IPS-20b (cell line): ENCODE data around the gene TMEM9.

Source experiments
- H3K27ac ChIP-seq: one replicate; pipeline ENCODE4 v1.5.1; 2013; ENCODE audit warnings: low read length
- H3K27me3 ChIP-seq: 2 replicates; pipeline ENCODE4 v1.6.1; 2013; ENCODE audit warnings: mild to moderate bottlenecking, low read length, inconsistent platforms; ENCODE audit not compliant: insufficient read depth
- H3K36me3 ChIP-seq: 2 replicates; pipeline ENCODE4 v1.6.1; 2013; ENCODE audit warnings: low read depth, mild to moderate bottlenecking, inconsistent platforms, low read length, moderate library complexity; ENCODE audit not compliant: insufficient read depth
- H3K4me1 ChIP-seq: 2 replicates; pipeline ENCODE4 v1.6.1; 2013; ENCODE audit warnings: mild to moderate bottlenecking, control low read depth, inconsistent platforms, low read length, moderate library complexity; ENCODE audit not compliant: insufficient read depth
- H3K4me3 ChIP-seq: 2 replicates; pipeline ENCODE4 v1.5.1; 2013; ENCODE audit warnings: mild to moderate bottlenecking, low read length, inconsistent platforms
- H3K9ac ChIP-seq: 2 replicates; pipeline ENCODE4 v1.6.1; 2013; ENCODE audit warnings: low read depth, mild to moderate bottlenecking, inconsistent platforms, low read length, moderate library complexity
- H3K9me3 ChIP-seq: 2 replicates; pipeline ENCODE4 v1.6.1; 2013; ENCODE audit warnings: mild to moderate bottlenecking, low read depth, low read length, inconsistent platforms; ENCODE audit not compliant: insufficient read depth

Gene TMEM9

DNA sequence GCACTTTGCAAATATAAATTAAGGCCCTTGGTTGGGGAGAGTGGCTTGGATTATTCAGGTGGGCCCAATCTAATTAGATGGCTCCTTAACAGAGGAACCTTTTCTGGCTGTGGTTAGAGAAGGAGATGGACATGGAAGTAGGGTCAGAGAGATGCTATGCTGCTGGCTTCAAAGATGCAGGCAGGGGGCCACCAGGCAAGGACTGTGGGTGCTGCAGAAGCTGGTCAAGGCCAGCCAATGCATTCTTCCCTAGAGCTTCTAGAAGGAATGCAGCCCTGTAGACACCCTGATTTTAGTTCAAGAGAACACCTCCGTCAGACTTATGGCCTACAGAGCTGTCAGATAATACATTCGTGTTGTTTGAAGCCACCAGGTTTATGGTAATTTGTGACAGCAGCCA, 3.7 kb upstream of the TMEM9 start:
- H3K27ac ChIP-seq, result no peak overlapping the region
- peaks cover 10% of the 10 kb centered on the region; the same call in 1 of the 2 replicates for H3K4me1 ChIP-seq
- H3K27me3 ChIP-seq, result no peaks in the 10 kb centered on the region
- no peak overlapping the region for H3K9ac ChIP-seq
- H3K36me3 ChIP-seq, result no peaks in the 10 kb centered on the region
- H3K4me3 ChIP-seq, result no peak overlapping the region
- no peaks in the 10 kb centered on the region for H3K9me3 ChIP-seq

DNA sequence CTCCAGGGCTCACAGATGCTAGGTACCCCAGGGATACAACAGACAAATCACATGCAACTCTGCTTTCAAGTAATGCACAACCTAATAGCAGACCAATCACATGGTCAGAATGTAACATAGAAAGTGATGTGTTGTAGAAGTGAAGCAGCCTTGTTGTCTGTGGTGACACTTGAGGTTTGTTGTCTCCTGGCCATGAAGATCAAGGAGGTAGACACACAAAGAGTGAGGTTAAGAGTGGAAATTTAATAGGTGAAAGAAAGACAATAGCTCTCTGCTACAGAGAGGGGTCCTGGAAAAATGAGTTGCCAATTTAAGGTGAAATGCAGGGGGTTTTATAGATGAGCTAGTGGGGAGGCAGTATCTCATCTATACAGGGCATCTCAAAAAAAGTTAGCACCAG, 2.5 kb upstream of the TMEM9 start:
- peaks cover 10% of the 10 kb centered on the region; the same call in 1 of the 2 replicates for H3K4me1 ChIP-seq
- H3K9ac ChIP-seq, result no peak overlapping the region
- no peak overlapping the region for H3K27ac ChIP-seq
- H3K36me3 ChIP-seq, result peaks cover 8% of the 10 kb centered on the region
- H3K27me3 ChIP-seq, result no peaks in the 10 kb centered on the region
- no peak overlapping the region for H3K4me3 ChIP-seq
- no peaks in the 10 kb centered on the region for H3K9me3 ChIP-seq

DNA sequence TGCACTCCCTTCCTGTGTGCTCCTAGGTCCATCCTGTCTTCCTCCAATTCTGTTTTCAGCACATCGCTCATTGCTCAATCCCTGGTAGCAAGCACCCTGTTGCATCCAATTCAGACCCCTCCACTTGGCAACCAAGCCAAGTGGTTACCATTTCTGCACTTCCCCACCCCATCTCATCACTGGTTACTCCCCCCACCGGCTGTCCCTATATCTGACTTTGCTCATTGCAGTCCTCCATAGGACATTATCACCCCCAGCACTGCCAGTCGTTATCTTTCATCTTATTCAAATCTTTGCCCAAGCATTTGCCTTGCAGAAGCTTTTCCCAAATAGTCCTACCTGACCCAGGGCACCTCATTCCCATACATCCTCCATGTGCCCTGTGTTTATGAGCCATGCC, 2.1 kb upstream of the TMEM9 start:
- H3K4me3 ChIP-seq, result no peak overlapping the region
- H3K9me3 ChIP-seq, result no peaks in the 10 kb centered on the region
- H3K36me3 ChIP-seq, result peaks cover 12% of the 10 kb centered on the region
- peaks cover 10% of the 10 kb centered on the region; the same call in 1 of the 2 replicates for H3K4me1 ChIP-seq
- no peak overlapping the region for H3K9ac ChIP-seq
- no peak overlapping the region for H3K27ac ChIP-seq
- no peaks in the 10 kb centered on the region for H3K27me3 ChIP-seq

DNA sequence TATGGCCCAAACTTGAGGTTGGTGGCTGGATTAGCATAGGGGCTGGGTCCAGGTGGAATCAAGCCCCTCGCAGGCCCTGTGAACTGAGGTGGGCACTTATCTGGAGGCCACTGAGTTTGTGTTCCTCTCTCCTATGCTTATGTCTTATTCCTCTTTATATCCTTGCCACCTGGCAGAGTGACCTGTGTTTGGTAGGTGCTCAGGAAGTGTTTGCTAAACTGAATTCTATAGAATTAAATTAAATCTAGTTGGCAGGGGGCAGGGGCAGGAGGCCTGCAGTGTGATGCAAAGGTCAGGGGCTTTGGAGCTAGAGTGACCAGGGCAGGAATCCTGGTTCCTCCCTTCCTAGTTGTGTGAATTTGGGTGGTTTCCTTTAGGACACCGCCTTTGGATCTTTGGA, 1.1 kb upstream of the TMEM9 start:
- Histone ChIP-seq H3K9me3 (no peaks in the 10 kb centered on the region), H3K27me3 (no peaks in the 10 kb centered on the region), H3K36me3 (peaks cover 22% of the 10 kb centered on the region), H3K27ac (no peak overlapping the region), H3K4me3 (no peak overlapping the region), H3K9ac (no peak overlapping the region), H3K4me1 (peaks cover 10% of the 10 kb centered on the region; the same call in 1 of the 2 replicates)

DNA sequence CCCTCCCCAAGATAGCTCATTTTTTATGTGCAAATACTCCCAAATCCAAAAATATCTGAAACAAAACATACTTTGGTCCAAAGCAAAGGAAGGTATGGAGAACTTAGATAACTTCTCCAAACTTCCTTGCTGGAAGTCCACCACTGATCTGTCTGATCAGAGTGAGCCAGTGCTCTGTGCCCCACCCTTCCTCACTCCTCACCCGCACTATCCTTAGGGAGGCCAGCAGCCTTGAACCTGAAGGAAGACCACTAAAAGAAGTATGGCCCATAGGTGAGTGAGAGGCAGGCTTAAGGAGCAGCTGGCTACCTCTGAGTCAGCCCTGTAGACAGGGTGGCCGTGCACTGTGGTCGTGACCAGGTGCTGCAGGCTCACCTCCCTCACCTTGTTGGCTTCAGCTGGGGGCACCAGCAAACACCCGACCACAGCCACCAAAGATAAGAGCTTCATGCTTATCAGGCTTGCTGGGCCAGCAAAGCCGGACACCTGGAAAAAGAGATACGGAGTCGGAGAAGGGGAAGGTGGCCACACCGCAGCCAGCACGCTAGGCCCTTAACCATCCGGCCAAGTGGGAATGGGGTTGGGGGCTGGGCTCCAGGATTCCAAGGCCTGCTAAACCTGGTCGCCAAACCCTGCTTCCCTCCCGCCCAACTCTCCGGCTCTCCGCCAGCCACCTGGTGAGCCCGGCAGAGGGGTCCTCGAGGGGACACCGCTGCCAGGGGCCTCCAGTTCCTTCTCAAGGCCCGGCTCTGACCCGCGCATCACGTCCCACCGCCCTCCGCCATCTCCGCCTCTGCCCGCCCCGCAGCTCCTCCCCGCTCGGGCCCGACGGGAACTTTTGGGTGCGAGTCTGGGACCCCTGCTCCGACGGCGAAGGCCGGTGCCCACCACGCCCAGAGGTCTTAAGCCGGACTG, 543 bp downstream of the TMEM9 start:
- H3K36me3 ChIP-seq, result peaks cover 38% of the 10 kb centered on the region
- H3K27me3 ChIP-seq, result no peaks in the 10 kb centered on the region
- H3K4me1 ChIP-seq, result peaks cover 10% of the 10 kb centered on the region; the same call in 1 of the 2 replicates
- no peak overlapping the region for H3K27ac ChIP-seq
- peak overlapping the region; percentile 89; the same call in 1 of the 2 replicates for H3K9ac ChIP-seq
- peak overlapping the region; percentile 86 for H3K4me3 ChIP-seq
- no peaks in the 10 kb centered on the region for H3K9me3 ChIP-seq

DNA sequence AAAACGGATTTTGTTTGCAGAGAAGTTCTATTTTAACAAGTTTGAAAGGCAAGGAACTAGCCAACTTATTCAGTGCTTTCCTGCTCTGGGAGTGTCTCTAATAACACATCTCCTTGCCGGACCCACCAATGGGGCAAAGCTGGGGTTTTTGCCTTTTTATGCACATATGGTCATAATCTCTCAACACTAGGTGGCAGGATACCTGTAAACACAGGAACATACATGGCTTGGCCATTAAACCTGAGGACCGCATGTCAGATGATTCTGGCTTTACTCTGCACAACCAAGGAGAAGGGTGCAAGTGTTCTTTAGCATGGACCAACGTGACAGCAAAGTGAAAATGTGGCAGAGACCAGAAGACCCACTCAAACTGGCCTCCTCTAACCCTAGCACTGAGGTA, 4.9 kb downstream of the TMEM9 start:
- no peak overlapping the region for H3K9ac ChIP-seq
- peaks cover 82% of the 10 kb centered on the region for H3K36me3 ChIP-seq
- H3K4me3 ChIP-seq, result no peak overlapping the region
- 0 out of 2 replicates have a peak, but pooled peaks cover 5% of the 10 kb centered on the region for H3K4me1 ChIP-seq
- no peak overlapping the region for H3K27ac ChIP-seq
- H3K9me3 ChIP-seq, result no peaks in the 10 kb centered on the region
- H3K27me3 ChIP-seq, result no peaks in the 10 kb centered on the region

DNA sequence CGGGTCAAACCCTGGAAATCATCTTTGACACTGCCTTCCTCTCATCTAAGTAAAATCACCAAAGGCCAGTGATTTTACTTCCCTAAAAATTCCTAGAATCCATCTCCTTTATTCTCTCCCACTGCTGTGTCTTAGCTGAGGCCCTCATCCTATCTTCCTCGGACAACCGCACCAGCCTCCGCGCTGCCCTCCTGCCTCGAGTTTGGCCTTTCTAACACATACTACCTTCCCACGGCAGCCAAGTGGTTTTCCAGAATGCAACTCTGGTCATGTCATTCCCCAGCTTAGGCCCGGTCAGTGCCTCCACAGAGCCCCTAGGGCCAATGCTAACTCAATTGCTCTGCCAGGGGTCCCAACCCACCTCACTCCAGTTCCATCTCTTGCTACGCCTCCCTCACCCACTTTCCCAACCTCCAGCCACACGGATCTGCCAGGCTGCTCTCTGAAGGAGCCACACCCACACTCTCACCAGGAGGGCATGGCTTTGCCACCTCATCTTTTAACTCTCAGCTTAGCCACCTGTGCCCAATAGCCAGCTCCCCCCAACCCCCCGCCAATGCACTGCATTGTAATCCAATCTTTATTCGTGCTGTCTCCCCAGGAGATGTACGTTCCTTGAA, 6.8 kb downstream of the TMEM9 start:
- Histone ChIP-seq H3K36me3 (peaks cover 100% of the 10 kb centered on the region), H3K9me3 (no peaks in the 10 kb centered on the region), H3K9ac (no peak overlapping the region), H3K4me3 (no peak overlapping the region), H3K4me1 (no peaks in the 10 kb centered on the region), H3K27ac (no peak overlapping the region), H3K27me3 (no peaks in the 10 kb centered on the region)

DNA sequence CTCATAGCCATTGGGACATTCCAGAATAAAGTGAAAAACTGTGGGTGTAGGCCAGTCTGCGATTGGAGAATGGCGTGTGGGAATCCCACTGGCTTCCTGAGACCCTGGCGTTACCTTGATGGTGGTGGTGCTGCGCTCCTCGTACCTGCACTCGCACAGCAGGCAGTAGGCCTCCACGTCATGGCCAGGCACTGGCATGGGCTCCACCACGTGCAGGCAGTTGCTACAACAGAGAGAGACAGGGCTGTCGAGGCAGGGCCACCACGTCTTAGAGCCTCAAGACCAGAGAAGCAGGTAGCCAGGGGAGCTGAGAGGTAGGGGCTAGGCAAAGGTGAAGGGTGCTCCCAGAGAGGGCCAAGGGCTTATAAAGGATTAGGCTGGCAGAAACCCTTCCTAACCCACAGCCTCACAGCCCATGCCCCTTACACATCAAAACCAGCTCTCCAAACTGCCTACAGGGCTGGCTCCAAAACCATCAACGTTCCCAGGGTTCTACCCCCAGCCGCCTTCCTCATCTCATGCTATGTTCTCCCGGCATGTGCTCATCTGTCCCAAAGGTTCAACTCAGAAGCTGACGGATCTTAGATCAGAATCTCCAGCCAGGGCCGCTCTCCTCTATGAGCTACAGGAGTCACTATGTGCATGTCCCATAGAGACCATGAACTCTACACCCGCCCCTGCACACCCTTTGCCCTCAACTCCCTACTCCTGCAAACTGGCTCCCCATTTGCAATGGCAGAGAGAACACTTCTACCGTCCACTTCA, 7.5 kb downstream of the TMEM9 start:
- H3K9me3 ChIP-seq, result no peaks in the 10 kb centered on the region
- no peak overlapping the region for H3K27ac ChIP-seq
- H3K9ac ChIP-seq, result no peak overlapping the region
- H3K4me1 ChIP-seq, result no peaks in the 10 kb centered on the region
- H3K4me3 ChIP-seq, result no peak overlapping the region
- H3K27me3 ChIP-seq, result no peaks in the 10 kb centered on the region
- H3K36me3 ChIP-seq, result peaks cover 100% of the 10 kb centered on the region

DNA sequence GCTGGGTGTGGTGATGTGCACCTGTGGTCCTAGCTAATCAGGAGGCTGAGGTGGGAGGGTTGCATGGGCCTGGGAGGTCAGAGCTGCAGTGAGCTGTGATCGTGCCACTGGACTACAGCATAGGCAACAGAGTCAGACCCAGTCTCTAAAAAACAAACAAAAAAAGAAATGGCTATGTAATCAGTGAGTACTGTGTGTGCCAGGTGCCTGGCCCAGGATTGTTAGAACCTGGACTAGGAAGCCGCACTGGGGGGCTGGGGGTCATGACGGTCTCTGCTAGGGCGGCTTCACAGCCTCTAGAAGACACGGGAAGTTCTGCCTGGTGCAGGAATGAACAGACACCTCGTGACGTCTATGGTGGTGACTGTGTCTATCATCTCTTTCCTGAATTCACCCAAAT, 8.5 kb downstream of the TMEM9 start:
- H3K36me3 ChIP-seq, result peaks cover 100% of the 10 kb centered on the region
- no peak overlapping the region for H3K9ac ChIP-seq

DNA sequence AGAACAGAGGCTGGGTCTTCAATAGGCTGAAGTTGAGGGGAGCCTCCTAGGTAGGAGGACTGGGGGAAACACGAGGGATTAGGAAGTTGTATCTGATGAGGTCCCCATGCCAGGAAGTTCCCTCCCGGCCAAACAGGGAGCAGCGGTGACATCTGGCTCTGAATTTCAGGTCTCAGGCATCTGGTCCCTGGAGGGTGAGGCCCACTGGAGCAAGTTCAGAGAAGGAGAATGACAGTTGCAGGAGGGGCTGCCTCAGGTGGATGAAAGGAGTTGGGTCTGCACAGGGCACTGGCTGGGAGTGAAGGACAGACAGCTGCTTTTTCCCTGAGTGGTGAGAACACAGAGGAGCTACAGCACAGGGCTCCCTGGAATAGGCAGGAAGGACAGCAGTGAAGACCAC, 9.1 kb downstream of the TMEM9 start:
- Histone ChIP-seq H3K36me3 (peaks cover 100% of the 10 kb centered on the region), H3K27me3 (no peaks in the 10 kb centered on the region), H3K4me1 (no peaks in the 10 kb centered on the region), H3K9me3 (no peaks in the 10 kb centered on the region), H3K9ac (no peak overlapping the region), H3K27ac (no peak overlapping the region), H3K4me3 (no peak overlapping the region)

More for the DNA sequence above, 8.5 kb downstream of the TMEM9 start:
- H3K4me3 ChIP-seq, result no peak overlapping the region
- no peaks in the 10 kb centered on the region for H3K4me1 ChIP-seq
- H3K27me3 ChIP-seq, result no peaks in the 10 kb centered on the region
- no peaks in the 10 kb centered on the region for H3K9me3 ChIP-seq
- H3K27ac ChIP-seq, result no peak overlapping the region

DNA sequence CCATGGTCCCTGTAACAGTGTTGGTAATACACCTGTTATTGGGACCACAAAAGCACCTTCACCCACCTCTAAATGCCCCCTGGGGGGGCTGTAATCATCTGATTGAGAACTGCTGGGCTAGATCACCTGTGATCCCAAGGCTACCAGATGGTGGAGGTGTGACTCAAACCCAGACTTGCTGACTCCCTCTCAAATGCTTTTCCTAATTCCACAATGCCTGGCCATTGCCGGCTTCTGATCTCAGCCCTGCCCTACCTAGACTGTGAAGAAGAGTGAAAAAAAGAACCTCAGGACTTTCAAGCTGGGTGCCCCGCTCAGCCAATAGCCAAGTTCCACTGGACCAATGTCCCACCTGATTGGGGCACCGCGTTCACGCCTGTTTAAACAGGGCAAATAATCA, 9.6 kb downstream of the TMEM9 start:
- no peaks in the 10 kb centered on the region for H3K9me3 ChIP-seq
- H3K27me3 ChIP-seq, result no peaks in the 10 kb centered on the region
- no peaks in the 10 kb centered on the region for H3K4me1 ChIP-seq
- H3K27ac ChIP-seq, result no peak overlapping the region
- H3K9ac ChIP-seq, result no peak overlapping the region
- H3K36me3 ChIP-seq, result peaks cover 100% of the 10 kb centered on the region
- H3K4me3 ChIP-seq, result no peak overlapping the region
